Endothelial cell of umbilical vein (primary cell): ENCODE measurements around the gene HES1. TPM values are rescaled to one million over a fixed set of nuclear protein-coding genes. Genes with fewer than 3 reads are reported as not detected.

Source experiments
- BruUV-seq: library from RNA; stranded (reverse); fragments of 400-500 nt; replicated peaks from 2 replicates; lab custom pipeline; 2021; lab: Mats Ljungman, UMichigan
- CTCF ChIA-PET: fragments of 300-600, 350-600 bp; sonication (Branson Sonifier 250); formaldehyde crosslinking; loops from one replicate; lab custom pipeline; 2021; ENCODE audit warnings: antibody characterized with exemption, inconsistent platforms; lab: Charles Lee
- POLR2A ChIA-PET: fragments of 300-600, 350-600 bp; sonication (Branson Sonifier 250); formaldehyde crosslinking; loops from one replicate; lab custom pipeline; 2021; ENCODE audit warnings: antibody characterized with exemption, inconsistent platforms; lab: Charles Lee
- DNase-seq: peaks from one replicate; pipeline ENCODE4 v3.0.0-alpha.2; 2011; ENCODE audit warnings: low read depth, low spot score
- FAIRE-seq: peaks from 2 replicates; lab custom pipeline; 2011; peaks lifted over from hg19 to GRCh38; lab: Jason Lieb, UNC
- H2AFZ ChIP-seq: 2 replicates; pipeline ENCODE4 v1.6.0; 2012; ENCODE audit warnings: low read depth, low read length, control low read depth, inconsistent platforms
- H3K27ac ChIP-seq: 2 replicates; pipeline ENCODE4 v1.5.1; 2011; ENCODE audit warnings: low read depth, mild to moderate bottlenecking, control low read depth, low read length, moderate library complexity; ENCODE audit not compliant: insufficient read depth
- H3K27me3 ChIP-seq, 2 experiments: 2 replicates each; pipeline versions ENCODE4 v1.6.0 to v1.6.1; 2011; ENCODE audit warnings: low read length in 2 of 2, mixed read lengths in 1 of 2; ENCODE audit not compliant: control insufficient read depth in 2 of 2, insufficient read depth in 2 of 2
- H3K36me3 ChIP-seq, 2 experiments: 2 replicates in 1 of 2; 3 replicates in 1 of 2; pipeline ENCODE4 v1.5.1; 2011; ENCODE audit warnings: low read length in 2 of 2, mild to moderate bottlenecking in 1 of 2, moderate library complexity in 1 of 2; ENCODE audit not compliant: control insufficient read depth in 2 of 2, insufficient read depth in 2 of 2; ENCODE audit errors: extremely low read depth in 1 of 2
- H3K4me1 ChIP-seq: 3 replicates; pipeline ENCODE4 v1.5.1; 2011; ENCODE audit warnings: mild to moderate bottlenecking, low read length; ENCODE audit not compliant: control insufficient read depth, insufficient read depth; ENCODE audit errors: extremely low read depth
- H3K4me2 ChIP-seq: 2 replicates; pipeline ENCODE4 v1.6.1; 2011; ENCODE audit warnings: low read length, control low read depth, mixed read lengths; ENCODE audit not compliant: insufficient read depth
- H3K4me3 ChIP-seq, 3 experiments: fragments of 200-600 bp in 1 of 3; sonication (generic), shearing (Covaris generic) in 1 of 3; replicated peaks in 1 of 3; 2 replicates each; pipeline ENCODE4 v1.5.1; 2011 to 2016; ENCODE audit warnings: control low read depth in 3 of 3, low read length in 3 of 3, mild to moderate bottlenecking in 2 of 3, inconsistent platforms in 1 of 3, low read depth in 1 of 3, moderate library complexity in 1 of 3; ENCODE audit not compliant: insufficient read depth in 1 of 3
- H3K79me2 ChIP-seq: 2 replicates; pipeline ENCODE4 v1.6.0; 2012; ENCODE audit warnings: low read length, inconsistent platforms; ENCODE audit not compliant: control insufficient read depth, insufficient read depth
- H3K9ac ChIP-seq: replicated peaks from 2 replicates; pipeline ENCODE3; 2011; ENCODE audit warnings: low read length, control low read depth; ENCODE audit not compliant: insufficient read depth; ENCODE audit errors: extremely low read depth
- H3K9me1 ChIP-seq: replicated peaks from 3 replicates; pipeline ENCODE4 v1.6.0; 2011; ENCODE audit warnings: mild to moderate bottlenecking, low read length; ENCODE audit not compliant: control insufficient read depth, insufficient read depth; ENCODE audit errors: extremely low read depth
- H3K9me3 ChIP-seq: replicated peaks from 2 replicates; pipeline ENCODE4 v1.5.1; 2012; ENCODE audit warnings: low read length, inconsistent platforms; ENCODE audit not compliant: control insufficient read depth, insufficient read depth
- H4K20me1 ChIP-seq: replicated peaks from 2 replicates; pipeline ENCODE3; 2011; ENCODE audit warnings: mild to moderate bottlenecking, low read length; ENCODE audit not compliant: control insufficient read depth, insufficient read depth; ENCODE audit errors: extremely low read depth
- EZH2 ChIP-seq: IDR thresholded peaks from 2 replicates; pipeline ENCODE4 v1.6.1; 2012; ENCODE audit warnings: borderline replicate concordance, low read depth, mild to moderate bottlenecking, moderate library complexity, low read length, inconsistent platforms; ENCODE audit not compliant: severe bottlenecking
- FOS ChIP-seq: IDR thresholded peaks from 2 replicates; pipeline ENCODE4 v1.6.1; 2011; ENCODE audit warnings: mild to moderate bottlenecking, low read length, moderate library complexity, borderline replicate concordance; ENCODE audit not compliant: insufficient read depth
- GATA2 ChIP-seq: IDR thresholded peaks from 2 replicates; pipeline ENCODE4 v1.7.0; 2011; ENCODE audit warnings: low read depth, mild to moderate bottlenecking, moderate library complexity, mixed read lengths, low read length; ENCODE audit not compliant: insufficient read length, insufficient read depth
- JUN ChIP-seq: IDR thresholded peaks from 2 replicates; pipeline ENCODE4 v1.6.1; 2011; ENCODE audit warnings: borderline replicate concordance, low read depth; ENCODE audit not compliant: insufficient read length, insufficient read depth
- MYC ChIP-seq: IDR thresholded peaks from one replicate; pipeline ENCODE4 v1.6.1; 2011; ENCODE audit warnings: mild to moderate bottlenecking, low read depth, low read length
- POLR2A ChIP-seq: IDR thresholded peaks from 2 replicates; pipeline ENCODE4 v1.6.1; 2012; ENCODE audit warnings: low read depth, mild to moderate bottlenecking, control low read depth, low read length
- POLR2AphosphoS5 ChIP-seq: IDR thresholded peaks from 2 replicates; pipeline ENCODE4 v1.6.1; 2012; ENCODE audit warnings: low read depth, mild to moderate bottlenecking, control low read depth, low read length, moderate library complexity; ENCODE audit not compliant: insufficient read depth
- dilution Hi-C: fragments of 300-500 bp; cut with MboI; formaldehyde crosslinking; loops from one replicate; pipeline ENCODE4 v1.15.0; 2019; ENCODE audit warnings: low sequenced_read_pairs; ENCODE audit not compliant: extremely low pct_ligation_motif_present
- intact Hi-C: fragments of 100-400 bp; cut with micrococcal nuclease; formaldehyde crosslinking; loops from one replicate; pipeline ENCODE4 v1.10.0; 2022
- polyA plus RNA-seq, 4 experiments: library from polyadenylated mRNA; depleted of rRNA in 3 of 4; stranded (reverse) in 3 of 4; unstranded in 1 of 4; fragments of >200 nt; gene quantifications; 2 replicates each; pipeline versions ENCODE4 v1.2.1 to v1.2.3, GENCODE V29; 2011 to 2012; ENCODE audit warnings: missing spikeins in 1 of 4
- total RNA-seq: library from RNA; stranded (reverse); gene quantifications from 2 replicates; pipeline ENCODE4 v1.2.3, GENCODE V29; 2021
- TF ChIP-seq, protein P1 (sequence below), 2 donors: IDR thresholded peaks; 1 replicate in 1 of 2; 2 replicates in 1 of 2; pipeline ENCODE4 v1.5.1; 2011; ENCODE audit warnings: low read length in 2 of 2, mild to moderate bottlenecking in 2 of 2, moderate library complexity in 2 of 2, control low read depth in 1 of 2, inconsistent platforms in 1 of 2, low read depth in 1 of 2; ENCODE audit not compliant: insufficient read depth in 1 of 2; ENCODE audit errors: extremely low read depth in 1 of 2

Gene HES1
- total and polyA plus RNA-seq, 2 donors (not counting 3 experiments of a cell fraction or from before 2014, with no cell fraction given): 42.0 to 210 TPM

DNA sequence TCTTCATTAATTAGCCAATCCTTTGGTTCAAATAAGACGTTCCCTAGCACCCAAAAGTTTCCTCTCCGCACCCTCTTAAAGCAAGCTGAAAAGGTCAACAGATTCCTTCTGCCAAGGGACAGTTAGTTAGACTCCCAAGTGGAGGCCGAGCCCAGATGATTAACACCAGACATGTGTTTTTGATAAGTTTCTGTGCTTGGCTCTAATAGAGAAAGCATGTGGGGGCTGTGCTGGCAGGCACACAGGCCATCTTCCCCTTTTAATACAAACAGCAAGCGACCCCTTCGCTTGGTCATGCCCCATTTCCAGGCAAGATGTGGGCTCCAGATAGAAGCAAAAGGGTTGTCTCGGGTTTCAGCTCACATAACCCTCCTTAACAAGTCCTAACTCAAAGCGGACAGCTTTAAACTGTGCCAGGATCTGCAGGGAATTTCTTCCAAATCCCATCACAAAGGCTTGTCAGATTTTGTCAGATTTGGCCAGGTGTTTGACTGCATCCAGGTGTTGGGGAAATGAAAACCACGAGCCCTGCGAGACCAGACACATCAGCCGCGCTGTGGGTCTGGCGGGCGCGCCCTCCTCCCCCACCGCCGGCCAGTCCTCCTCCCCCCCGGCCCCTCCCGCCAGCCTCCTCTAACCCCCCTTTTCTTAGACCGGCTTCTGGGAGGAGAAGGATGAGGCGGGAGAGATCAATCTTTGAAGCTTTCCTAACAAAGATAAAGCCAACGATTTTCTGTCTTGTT is 3.3 kb downstream of the HES1 start:
- intact Hi-C loops (loop anchor here (5.0 kb wide), 1 partner anchor 287 kb away; no protein-coding TSS in a partner anchor), dilution Hi-C loops (no loop called here)
- Histone ChIP-seq H3K4me3 (peak overlapping the region in 2 of 3 experiments; percentile 21 to 29), H3K4me2 (peak overlapping the region; percentile 64), H3K27ac (peak overlapping the region; percentile 96), H3K27me3 (no peaks in the 10 kb centered on the region), H3K36me3 (no peaks in the 10 kb centered on the region), H3K4me1 (peaks cover 45% of the 10 kb centered on the region), H3K9ac (peak overlapping the region; percentile 98), H3K79me2 (peaks cover 2% of the 10 kb centered on the region), H3K9me3 (no peaks in the 10 kb centered on the region), H4K20me1 (no peaks in the 10 kb centered on the region), H3K9me1 (no peaks in the 10 kb centered on the region), H2AFZ (no peak overlapping the region)
- DNase-seq (peak; percentile 92), FAIRE-seq (peak; percentile 55)
- ChIA-PET CTCF (interaction anchor here (1.0 to 11.1 kb wide), 16 partner anchors 127 to 475 kb away, joined by 3 to 338 read pairs (median 6); no protein-coding TSS in a partner anchor), POLR2A (interaction anchor here (0.5 to 5.2 kb wide), 7 partner anchors 49 to 358 kb away, joined by 3 to 22 read pairs (median 4); no protein-coding TSS in a partner anchor)
- TF ChIP-seq POLR2AphosphoS5 (peak; percentile 47), MYC (no peak), EZH2 (no peak), GATA2 (peak; percentile 49)
- no TSS peak for BruUV-seq

DNA sequence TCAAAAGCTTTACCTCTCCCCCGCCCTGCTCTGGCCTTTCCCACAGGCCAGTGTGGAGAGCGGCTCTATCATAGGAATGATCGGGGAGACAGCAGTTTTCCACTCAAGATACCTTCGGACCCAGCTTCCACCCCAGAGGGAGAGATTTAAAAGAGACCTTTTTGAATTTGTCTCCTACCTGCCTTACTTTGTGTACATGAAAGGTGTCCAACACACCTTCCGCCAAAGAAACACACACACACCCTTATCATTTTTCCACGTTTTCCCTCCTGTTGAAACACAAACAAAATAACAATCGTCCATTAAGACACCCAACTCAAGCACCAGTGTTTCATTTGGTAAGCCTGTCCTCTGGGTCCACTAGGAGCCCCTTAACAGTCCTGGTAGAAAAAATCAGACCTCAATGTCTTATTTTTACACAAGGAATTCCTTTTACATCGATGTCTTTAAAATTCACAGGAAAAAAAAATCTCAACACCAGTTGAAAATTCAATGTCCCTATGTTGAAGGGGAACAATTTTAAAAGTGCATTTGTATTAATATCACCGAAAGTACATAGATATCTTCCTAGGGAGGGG is 4.0 kb downstream of the HES1 start:
- Histone ChIP-seq H3K9ac (peak overlapping the region; percentile 98), H3K9me1 (no peaks in the 10 kb centered on the region), H3K4me1 (peaks cover 45% of the 10 kb centered on the region), H3K4me3 (peak overlapping the region in 1 of 3 experiments; percentile 21), H3K9me3 (no peaks in the 10 kb centered on the region), H4K20me1 (no peaks in the 10 kb centered on the region), H3K27ac (peak overlapping the region; percentile 96), H2AFZ (no peak overlapping the region), H3K4me2 (peak overlapping the region; percentile 56), H3K36me3 (no peaks in the 10 kb centered on the region), H3K27me3 (no peaks in the 10 kb centered on the region), H3K79me2 (peaks cover 2% of the 10 kb centered on the region)
- intact Hi-C loops: loop anchor here (1.0 to 5.0 kb wide), 2 partner anchors 115 to 288 kb away; no protein-coding TSS in a partner anchor
- DNase-seq: no peak
- FAIRE-seq: no peak
- ChIA-PET CTCF (interaction anchor here (2.0 to 11.1 kb wide), 9 partner anchors 126 to 358 kb away, joined by 5 to 338 read pairs (median 43); no protein-coding TSS in a partner anchor), POLR2A (interaction anchor here (0.6 to 5.2 kb wide), 4 partner anchors 126 to 359 kb away, joined by 3 to 22 read pairs (median 5); no protein-coding TSS in a partner anchor)
- TF ChIP-seq POLR2A (no peak), GATA2 (no peak), MYC (no peak), FOS (no peak), EZH2 (no peak), POLR2AphosphoS5 (no peak), JUN (no peak)
- TF ChIP-seq, protein P1, sequence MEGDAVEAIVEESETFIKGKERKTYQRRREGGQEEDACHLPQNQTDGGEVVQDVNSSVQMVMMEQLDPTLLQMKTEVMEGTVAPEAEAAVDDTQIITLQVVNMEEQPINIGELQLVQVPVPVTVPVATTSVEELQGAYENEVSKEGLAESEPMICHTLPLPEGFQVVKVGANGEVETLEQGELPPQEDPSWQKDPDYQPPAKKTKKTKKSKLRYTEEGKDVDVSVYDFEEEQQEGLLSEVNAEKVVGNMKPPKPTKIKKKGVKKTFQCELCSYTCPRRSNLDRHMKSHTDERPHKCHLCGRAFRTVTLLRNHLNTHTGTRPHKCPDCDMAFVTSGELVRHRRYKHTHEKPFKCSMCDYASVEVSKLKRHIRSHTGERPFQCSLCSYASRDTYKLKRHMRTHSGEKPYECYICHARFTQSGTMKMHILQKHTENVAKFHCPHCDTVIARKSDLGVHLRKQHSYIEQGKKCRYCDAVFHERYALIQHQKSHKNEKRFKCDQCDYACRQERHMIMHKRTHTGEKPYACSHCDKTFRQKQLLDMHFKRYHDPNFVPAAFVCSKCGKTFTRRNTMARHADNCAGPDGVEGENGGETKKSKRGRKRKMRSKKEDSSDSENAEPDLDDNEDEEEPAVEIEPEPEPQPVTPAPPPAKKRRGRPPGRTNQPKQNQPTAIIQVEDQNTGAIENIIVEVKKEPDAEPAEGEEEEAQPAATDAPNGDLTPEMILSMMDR (IDR thresholded peaks at IDR 0.05; ENCODE audit: extremely low read depth in 1 of 2, insufficient read depth in 1 of 2, low read depth in 1 of 2, low read length in 2 of 2): no peak
- no TSS peak for BruUV-seq
- dilution Hi-C loops: no loop called here
